Gastrocnemius medialis (tissue), 4 donors: ENCODE results near the gene ZDHHC22.

ENCODE experiments used
- CTCF ChIP-seq, 5 experiments: fragments of 450-650 bp in 3 of 5; fragments of 200-600 bp in 2 of 5; sonication (generic) in 2 of 5; IDR thresholded peaks in 4 of 5; conservative IDR thresholded peaks in 1 of 5; 1 replicate in 4 of 5; 2 replicates in 1 of 5; pipeline ENCODE4 v1.5.1; 2016 to 2019; ENCODE audit warnings: antibody characterized with exemption in 5 of 5, mild to moderate bottlenecking in 3 of 5, moderate library complexity in 3 of 5
- POLR2A ChIP-seq, 2 donors: fragments of 450-650 bp; IDR thresholded peaks; one replicate each; pipeline ENCODE4 v1.6.1; 2017; ENCODE audit warnings: antibody characterized with exemption in 2 of 2, mild to moderate bottlenecking in 2 of 2, moderate library complexity in 2 of 2

- TF ChIP-seq CTCF (IDR thresholded peaks at IDR 0.05 in 4 of 5, conservative IDR thresholded peaks at IDR 0.05 in 1 of 5) = no peak
- no peak for TF ChIP-seq POLR2A (IDR thresholded peaks at IDR 0.05)
These were observed 27.0 kb downstream of the ZDHHC22 start for GRCh38 chr14:77114609-77115008.
